Endometrial microvascular endothelial cells (primary cell): Measurements from ENCODE around the gene LEO1. TPM values are rescaled to one million over a fixed set of nuclear protein-coding genes. Genes with fewer than 3 reads are reported as not detected.
"Not testable (repeated sequence)": the region's sequence is repeated elsewhere in the genome, so short reads cannot be mapped to it uniquely, and the experiment has no call there.

Experiments
- in situ Hi-C: cut with HindIII; loops from 2 replicates; pipeline ENCODE4 v1.10.0; 2017; ENCODE audit warnings: low sequenced_read_pairs, low pct_unique_long_range_greater_than_20kb; ENCODE audit errors: inconsistent ontology term
- total RNA-seq: library from RNA; depleted of rRNA; stranded (reverse); fragments of >200 nt; gene quantifications from one replicate; pipeline ENCODE4 v1.2.3, GENCODE V29; 2015; ENCODE audit errors: inconsistent ontology term

The LEO1 gene
- total RNA-seq, 1 donor from 2014 or later = 24.6 TPM

- in situ Hi-C loops = no loop called here
Measured at GRCh38 chr15:52005748-52006701, 34.4 kb upstream of the LEO1 start.

- in situ Hi-C loops = no loop called here
Measured at GRCh38 chr15:52004806-52005205, 33.2 kb upstream of the LEO1 start.

DNA sequence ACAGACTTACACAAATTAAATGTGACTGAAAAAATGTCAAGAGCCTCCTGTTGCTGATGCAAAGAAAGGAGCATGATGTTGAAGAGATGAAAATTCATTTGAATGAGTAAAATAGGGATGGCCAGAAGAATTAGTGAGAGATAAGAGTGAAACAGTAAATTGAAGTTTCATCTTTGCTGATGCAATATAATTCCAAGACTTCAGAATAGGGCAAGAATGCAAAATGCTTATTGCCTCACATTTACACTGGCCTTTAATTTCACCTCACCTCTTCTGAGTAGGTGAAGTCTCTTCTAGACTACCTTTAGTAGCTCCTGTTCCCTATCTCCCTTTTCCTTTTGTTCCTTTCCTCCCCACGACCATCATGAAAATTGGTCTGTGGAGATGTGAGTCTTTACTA lies 32.1 kb upstream of the LEO1 start:
- in situ Hi-C loops = no loop called here

GRCh38 chr15:52003089-52003488 lies 31.5 kb upstream of the LEO1 start:
- in situ Hi-C loops = not testable (repeated sequence)

GRCh38 chr15:52002351-52002750 lies 30.8 kb upstream of the LEO1 start:
- in situ Hi-C loops = no loop called here

GRCh38 chr15:51992953-51993352 lies 21.4 kb upstream of the LEO1 start:
- in situ Hi-C loops = no loop called here

DNA sequence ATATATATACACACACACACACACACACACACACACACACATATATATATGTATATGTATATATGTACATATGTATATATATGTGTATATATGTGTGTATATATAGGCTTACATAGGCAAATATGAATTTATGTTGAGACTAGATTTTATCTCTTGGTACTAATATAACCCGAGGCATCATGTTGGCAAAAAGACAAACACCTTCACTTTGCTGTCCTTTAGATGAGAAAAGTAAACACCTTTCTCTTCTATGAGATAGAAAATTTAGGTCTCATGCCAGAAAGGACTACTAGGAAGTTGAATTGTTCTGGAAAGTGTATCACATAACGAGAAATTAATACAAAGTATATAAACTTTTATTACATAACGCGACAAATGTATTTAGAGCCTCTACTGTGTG lies 19.6 kb upstream of the LEO1 start:
- in situ Hi-C loops = no loop called here

GRCh38 chr15:51982770-51983103 lies 11.2 kb upstream of the LEO1 start:
- in situ Hi-C loops = no loop called here

- in situ Hi-C loops = no loop called here
Measured at GRCh38 chr15:51982013-51982769, 10.6 kb upstream of the LEO1 start.

- in situ Hi-C loops = no loop called here
Measured at GRCh38 chr15:51973775-51974174, 2.2 kb upstream of the LEO1 start.

DNA sequence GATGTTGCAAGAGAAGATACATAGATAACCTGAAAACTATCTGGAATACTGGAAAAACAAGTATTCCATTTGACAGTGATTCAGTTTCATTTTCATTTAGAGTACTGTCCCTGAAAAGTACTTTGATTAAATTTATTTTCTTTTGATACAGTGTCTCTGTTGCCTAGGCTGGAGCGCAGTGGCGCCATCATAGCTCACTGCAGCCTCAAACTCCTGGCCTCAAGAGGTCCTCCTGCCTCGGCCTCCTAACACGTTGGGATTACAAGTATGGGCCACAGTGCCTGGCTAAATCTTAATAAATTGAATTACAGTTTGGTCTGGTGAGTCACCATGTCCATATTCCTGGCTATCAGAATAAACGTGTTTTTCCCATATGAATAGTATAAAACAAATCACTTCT lies 1.6 kb upstream of the LEO1 start:
- in situ Hi-C loops = no loop called here

- in situ Hi-C loops = no loop called here
Measured at GRCh38 chr15:51971032-51971374, 575 bp downstream of the LEO1 start.

DNA sequence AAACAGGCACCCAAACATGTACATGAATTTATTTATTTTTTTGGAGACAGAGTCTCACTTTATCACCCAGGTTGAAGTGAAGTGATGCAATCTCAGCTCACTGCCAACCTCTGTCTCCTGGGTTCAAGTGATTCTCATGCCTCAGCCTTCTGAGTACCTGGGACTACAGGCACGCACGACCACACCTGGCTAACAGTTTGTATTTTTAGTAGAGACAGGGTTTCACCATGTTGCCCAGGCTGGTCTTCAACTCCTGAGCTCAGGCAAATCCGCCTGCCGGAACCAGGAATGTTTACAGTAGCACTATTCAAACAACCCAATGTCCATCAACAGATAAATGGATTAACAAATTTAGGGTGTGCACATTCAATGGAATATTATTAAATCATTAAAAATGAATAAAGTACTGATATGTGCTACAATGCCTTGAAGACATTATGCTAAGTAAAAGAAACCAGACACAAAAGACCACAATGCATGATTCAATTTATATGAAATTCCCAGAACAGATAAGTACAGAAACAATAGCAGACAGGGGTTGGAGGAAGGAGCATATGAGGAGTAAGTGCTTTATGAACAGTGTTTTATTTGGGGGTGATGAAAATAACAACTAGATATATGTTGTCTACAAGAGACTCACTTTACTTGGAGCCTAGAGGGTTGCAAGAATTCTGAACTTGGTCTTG lies 1.3 kb downstream of the LEO1 start:
- in situ Hi-C loops = no loop called here

DNA sequence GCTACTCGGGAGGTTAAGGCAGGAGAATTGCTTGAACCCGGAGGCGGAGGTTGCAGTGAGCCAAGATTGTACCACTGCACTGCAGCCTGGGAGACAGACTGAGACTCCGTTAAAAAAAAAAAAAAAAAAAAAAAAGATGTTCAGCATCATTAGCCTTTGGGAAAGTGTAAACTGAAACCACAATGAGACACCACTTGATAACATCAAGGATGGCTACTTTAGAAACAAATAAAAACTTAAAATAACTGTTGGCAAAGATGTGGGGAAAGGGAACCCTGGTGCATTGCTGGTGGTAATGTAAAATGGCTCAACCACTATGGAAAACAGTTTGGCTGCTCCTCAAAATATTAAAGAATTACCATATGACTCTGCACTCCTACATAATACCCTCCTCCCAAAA lies 1.9 kb downstream of the LEO1 start:
- in situ Hi-C loops = no loop called here

GRCh38 chr15:51967583-51967982 lies 4.0 kb downstream of the LEO1 start:
- in situ Hi-C loops = no loop called here

GRCh38 chr15:51966192-51966591 lies 5.4 kb downstream of the LEO1 start:
- in situ Hi-C loops = no loop called here

- in situ Hi-C loops = no loop called here
Measured at GRCh38 chr15:51965691-51966090, 5.9 kb downstream of the LEO1 start.

DNA sequence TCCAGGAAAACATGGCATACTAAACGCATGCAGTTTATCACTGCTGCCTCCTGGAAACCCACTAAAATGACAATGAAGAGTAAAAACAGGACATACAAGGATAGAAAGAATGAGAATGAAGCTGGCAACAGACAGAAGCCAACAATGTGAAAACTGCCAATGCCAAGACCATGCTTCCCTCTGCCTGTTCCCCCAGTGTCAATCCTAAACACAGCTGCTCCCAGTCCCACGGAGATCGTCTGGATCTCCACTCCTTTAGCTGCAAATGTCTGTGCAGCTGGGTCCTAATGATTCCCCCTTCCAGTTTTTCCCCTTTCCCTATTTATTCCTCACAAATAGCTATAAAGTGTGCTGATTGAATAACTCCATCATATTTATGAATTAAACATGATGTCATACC lies 16.1 kb downstream of the LEO1 start:
- in situ Hi-C loops = no loop called here

DNA sequence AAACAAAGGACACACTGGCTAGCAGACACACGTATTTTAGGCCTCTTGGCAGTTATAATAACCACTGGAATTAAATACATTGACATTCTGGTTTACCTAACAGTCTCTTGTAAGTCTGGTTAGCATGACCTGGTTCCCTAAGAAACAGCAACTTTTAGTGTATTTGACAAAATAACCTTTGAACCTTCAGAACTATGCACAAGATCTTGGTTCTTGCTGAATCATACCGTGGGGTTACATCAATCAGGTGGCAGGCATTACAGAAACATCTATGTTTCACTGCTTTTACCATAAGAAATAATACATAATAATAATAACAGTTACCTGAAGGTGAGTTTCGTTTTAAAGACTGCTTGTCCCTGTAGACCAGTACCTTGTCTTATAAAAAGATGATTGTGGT lies 18.8 kb downstream of the LEO1 start:
- in situ Hi-C loops = no loop called here

- in situ Hi-C loops = no loop called here
Measured at GRCh38 chr15:51947124-51947523, 24.5 kb downstream of the LEO1 start.
